T-helper 9 cell (primary cell): ENCODE data around the gene UHRF2.
"Not testable (repeated sequence)": the region's sequence is repeated elsewhere in the genome, so short reads cannot be mapped to it uniquely, and the experiment has no call there.

Experiments
- DNase-seq: peaks from one replicate; pipeline ENCODE4 v3.0.0-alpha.2; 2020

Gene UHRF2

GRCh38 chr9:6495466-6495865 lies 82.5 kb downstream of the UHRF2 start:
- no peak for DNase-seq

DNA sequence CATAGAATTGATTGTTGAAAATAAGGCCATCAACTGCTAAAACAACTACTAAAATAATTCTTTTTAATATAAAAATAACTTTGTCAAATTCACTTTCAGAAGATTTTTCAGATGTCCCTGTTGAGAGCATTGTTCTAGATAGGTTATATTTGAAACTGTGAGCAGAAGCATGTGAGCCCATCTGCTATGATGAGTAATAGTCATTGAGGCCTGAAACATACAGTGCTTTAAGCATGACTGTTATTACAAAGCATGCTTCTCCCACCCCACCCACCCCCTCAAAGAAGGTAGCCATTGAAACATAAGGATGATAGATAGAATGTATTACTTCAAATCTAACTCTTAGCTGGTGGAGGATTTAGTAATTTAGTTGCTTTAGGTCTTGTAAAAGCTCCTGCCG lies 86.0 kb downstream of the UHRF2 start:
- DNase-seq: no peak

DNA sequence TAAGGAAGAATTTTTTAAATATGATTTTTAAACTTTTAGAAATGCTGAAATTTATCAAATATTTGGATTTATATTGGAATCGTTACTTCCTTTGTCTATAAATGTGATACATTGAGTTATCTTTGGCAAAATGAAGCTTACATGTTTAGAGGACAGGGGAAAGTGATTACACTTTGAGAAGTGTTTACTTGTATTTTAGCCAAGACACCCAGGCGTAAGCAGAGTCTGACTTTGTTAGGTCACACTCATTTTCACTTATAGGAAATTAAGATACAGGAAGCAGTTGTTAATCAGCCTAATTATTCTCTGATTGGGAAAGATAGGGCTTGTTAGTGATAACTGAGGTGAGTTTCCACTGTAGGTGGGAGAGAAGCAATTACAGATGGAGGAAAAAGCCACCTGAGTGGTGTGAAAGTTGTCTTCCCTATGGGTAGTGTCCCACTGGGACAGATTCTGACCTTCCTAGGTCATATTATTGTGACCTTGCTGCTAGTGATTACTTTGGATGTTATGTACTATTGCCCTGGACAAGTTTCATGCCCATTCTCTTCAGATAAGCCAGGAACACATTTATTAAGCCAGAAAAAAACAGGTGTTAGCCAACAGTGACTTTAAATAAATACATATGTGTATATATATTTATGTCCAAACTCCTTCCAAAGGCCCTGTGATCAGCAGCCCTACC lies 88.7 kb downstream of the UHRF2 start:
- DNase-seq: no peak

DNA sequence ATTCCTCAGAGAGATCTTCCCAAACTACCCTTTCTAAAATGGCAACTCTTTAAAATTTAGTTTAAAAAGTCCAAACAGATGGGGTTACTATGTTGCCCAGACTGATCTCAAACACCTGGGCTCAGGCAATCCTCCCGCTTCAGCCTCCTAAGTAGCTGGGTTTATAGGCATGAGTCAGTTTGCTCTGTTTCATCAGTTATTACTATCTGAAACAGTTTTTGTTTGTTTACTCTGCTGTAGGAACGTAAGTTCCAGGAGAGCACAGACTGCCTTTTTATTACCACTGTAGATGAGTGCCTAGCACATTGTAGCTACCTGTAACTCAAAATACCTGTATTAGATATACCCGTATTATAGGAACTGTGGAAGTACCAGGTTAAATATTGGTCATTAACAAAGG lies 89.4 kb downstream of the UHRF2 start:
- no peak for DNase-seq

- DNase-seq: no peak
These were observed 93.6 kb downstream of the UHRF2 start for GRCh38 chr9:6506571-6506970.

GRCh38 chr9:6512085-6512657 lies 99.2 kb downstream of the UHRF2 start:
- DNase-seq: no peak

GRCh38 chr9:6522263-6522662 lies 109.3 kb downstream of the UHRF2 start:
- DNase-seq: no peak

GRCh38 chr9:6525326-6526045 lies 112.5 kb downstream of the UHRF2 start:
- no peak for DNase-seq

GRCh38 chr9:6535594-6535993 lies 122.6 kb downstream of the UHRF2 start:
- no peak for DNase-seq

DNA sequence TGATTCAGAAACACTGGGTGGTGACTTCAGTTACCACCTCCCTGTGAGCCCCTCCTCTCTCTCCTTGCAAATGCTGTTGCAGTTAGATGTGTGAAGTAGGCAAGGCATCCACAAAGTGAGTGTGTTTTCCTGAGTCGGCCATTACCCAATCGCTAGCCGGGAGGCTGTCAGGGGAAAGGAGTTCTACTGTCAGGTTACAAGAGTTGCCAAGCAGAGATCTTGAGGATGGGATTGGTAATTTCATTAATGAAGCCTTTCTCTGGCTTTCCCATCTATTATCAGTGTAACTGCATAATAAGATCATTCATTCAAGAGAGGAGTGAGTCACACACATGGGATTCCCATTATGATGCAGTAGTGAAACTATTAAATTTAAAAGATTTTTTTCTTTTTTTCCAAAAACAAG lies 125.7 kb downstream of the UHRF2 start:
- DNase-seq: no peak

- not testable (repeated sequence) for DNase-seq
These were observed 129.6 kb downstream of the UHRF2 start for GRCh38 chr9:6542617-6543016.

DNA sequence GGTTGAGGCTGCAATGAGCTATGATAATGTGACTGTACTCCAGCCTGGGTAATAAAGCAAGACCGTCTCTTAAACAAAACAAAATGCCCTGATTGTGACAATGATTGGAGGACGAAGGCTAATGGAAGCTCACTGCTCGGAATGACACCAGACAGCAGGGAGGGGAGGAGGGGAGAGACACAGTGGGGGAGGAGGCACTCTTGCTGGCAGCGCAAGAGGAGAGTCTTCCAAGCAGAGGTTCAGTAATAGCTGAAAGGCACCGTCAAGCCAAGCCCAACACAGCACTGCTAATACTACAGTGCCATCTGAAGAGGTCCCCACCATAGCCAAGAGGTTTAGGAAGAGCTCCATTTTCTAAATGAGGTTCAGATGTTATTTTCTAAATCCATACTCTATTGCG lies 130.2 kb downstream of the UHRF2 start:
- DNase-seq: no peak

- no peak for DNase-seq
These were observed 132.2 kb downstream of the UHRF2 start for GRCh38 chr9:6545017-6545691.

GRCh38 chr9:6549106-6549800 lies 136.3 kb downstream of the UHRF2 start:
- no peak for DNase-seq

DNA sequence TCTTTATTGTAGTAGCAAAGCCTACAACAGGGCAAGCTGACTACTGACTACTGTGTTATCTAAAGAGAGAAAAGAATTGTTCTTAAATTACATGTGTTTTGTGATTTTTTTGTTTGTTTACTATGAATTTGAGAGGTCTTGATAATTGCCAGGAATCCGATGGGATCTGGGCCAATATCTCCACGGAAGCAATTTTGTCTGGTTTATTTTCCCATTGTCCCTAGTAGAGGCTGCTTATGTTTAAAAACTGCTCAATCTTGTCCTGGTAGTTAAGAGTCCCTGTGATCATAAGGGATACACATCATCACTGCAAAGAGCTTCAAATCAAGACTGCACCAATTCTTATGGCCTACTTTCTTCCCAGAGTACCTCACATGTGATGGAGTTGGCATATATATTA lies 138.1 kb downstream of the UHRF2 start:
- DNase-seq: no peak

GRCh38 chr9:6552033-6552432 lies 139.0 kb downstream of the UHRF2 start:
- DNase-seq: no peak

GRCh38 chr9:6552498-6553121 lies 139.6 kb downstream of the UHRF2 start:
- no peak for DNase-seq

DNA sequence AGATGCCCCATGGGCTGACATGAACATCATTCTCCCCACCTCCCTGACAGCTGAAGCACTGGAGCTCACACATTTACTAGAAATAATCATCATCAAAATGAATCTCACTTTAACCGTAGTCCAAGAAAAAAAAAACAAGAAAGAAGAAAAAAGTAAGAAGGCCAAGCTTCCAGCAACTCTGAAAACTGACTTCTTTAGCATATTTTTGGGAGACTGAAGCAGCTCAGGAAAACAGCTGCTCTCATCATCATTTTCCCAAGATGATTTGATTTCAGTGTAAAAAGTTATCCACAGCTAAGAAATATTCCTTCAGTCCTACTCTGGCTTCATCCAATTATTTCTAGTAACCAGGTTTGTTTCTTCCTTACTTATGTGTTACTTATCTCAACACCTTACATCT lies 140.9 kb downstream of the UHRF2 start:
- DNase-seq: no peak
